Ureter (tissue), 1 donor: ENCODE data around the gene CRIM1. TPM values are rescaled to one million over a fixed set of nuclear protein-coding genes. Genes with fewer than 3 reads are reported as not detected.

ENCODE experiments used
- DNase-seq: peaks from one replicate; pipeline ENCODE4 v3.0.0-alpha.2; 2020; ENCODE audit warnings: low spot score
- total RNA-seq: library from RNA; stranded (reverse); gene quantifications from one replicate; pipeline ENCODE4 v1.2.4, GENCODE V29; 2023
- donor health status: DM: yes; HTN: yes; CAD: no.

The CRIM1 gene
- total RNA-seq, 1 donor from 2014 or later = 95.0 TPM

DNA sequence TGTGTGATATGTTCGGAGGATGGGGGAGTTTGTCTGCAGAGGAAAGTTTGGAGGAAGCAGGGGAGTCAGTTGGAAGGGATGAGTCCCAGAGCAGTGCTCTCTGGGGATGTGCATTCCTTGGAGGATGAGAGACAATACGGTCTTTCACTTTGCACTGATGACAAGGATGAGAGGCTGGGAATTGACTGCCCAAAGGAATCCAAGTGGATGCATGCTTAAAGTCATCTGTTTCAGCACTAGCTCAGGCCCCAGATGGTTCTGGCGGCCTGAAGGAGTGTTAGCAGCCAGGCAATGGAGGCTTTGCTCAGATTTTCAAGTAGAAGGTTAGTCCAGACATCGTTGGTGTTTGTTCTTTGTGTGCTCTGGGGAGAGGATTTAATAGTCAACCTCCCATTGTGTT is 100.2 kb downstream of the CRIM1 start:
- DNase-seq = no peak

DNA sequence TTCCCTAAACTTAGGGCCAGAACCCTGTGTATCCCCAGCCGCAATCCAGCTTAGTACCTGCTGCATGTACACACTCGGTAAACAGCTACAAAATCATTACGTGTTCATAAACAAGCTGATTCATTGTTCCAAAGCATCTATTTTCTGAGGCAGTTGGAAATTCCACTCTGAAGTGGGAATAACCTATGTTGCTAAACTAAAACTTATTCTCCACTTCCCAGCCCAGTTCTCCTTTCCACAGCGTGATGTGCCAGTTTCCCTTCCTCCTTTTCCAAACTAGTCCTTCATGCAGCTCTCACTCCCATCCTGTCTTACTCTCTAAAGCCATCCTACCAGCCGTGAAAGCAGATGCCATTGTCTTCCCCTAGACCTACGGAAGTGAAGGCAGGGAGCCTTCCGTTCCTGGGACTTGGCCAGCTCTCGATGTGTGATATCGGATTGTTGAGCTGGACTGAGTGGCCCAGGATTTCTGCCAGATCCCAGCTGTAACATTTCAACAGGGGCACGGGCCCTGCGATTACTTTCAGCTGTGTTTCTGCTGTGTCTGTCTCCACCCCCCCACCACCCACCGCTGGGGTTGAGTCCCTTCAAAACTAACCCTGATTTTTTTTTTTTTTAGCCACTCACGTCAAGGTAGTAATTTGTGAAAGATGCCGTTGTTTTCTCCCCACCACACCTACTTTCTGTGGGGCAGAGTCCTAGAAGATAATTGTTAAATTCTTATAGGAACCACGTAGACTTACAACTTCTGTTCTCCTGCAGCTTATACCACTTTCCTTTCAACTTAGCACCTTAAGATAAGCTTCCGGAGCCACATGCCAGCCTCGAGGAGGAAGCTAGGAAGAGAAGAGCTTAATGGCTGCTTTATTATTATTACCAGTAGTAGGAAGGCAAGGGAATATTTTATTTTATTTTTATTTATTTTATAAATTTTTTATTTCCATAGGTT is 100.9 kb downstream of the CRIM1 start:
- peak; percentile 61 for DNase-seq

DNA sequence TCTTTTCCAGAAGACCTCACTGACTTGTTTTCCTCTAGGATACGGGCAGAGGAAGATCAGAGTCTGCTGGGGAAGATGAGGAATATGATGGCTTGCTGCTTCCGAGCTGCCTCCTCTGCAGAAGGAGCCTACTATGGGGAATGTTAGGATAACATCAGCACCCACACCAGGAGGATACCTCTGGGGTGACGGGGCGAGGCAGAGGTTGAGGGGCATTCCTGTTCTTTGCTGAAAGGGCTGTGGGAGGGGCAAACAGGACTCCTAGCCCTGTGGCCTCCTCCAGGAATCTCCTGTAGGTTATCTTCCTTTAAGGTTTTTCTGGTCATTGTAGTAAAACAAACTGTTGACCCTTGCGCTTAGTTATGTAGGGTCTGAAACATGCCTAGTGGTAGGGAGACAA is 102.5 kb downstream of the CRIM1 start:
- no peak for DNase-seq

DNA sequence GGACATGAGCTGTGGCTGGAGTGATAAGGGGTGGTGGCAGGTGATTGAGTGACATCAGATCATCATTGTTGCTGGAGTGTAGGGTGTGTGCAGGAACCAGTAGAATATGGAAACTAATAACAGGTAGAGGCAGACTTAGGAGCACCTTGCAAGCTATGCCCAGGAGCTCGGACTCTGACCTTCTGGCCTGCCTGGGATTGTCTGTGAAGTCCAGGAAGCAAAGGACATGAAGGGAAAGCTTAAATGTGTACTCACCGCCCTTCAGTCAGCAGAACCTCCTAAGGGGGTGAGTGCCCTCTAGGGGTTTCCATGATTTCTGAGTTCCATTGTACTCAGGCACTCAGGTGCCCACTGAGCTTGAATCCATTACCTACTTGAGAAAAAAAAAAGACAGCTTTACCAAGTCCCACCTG is 104.2 kb downstream of the CRIM1 start:
- DNase-seq = no peak

DNA sequence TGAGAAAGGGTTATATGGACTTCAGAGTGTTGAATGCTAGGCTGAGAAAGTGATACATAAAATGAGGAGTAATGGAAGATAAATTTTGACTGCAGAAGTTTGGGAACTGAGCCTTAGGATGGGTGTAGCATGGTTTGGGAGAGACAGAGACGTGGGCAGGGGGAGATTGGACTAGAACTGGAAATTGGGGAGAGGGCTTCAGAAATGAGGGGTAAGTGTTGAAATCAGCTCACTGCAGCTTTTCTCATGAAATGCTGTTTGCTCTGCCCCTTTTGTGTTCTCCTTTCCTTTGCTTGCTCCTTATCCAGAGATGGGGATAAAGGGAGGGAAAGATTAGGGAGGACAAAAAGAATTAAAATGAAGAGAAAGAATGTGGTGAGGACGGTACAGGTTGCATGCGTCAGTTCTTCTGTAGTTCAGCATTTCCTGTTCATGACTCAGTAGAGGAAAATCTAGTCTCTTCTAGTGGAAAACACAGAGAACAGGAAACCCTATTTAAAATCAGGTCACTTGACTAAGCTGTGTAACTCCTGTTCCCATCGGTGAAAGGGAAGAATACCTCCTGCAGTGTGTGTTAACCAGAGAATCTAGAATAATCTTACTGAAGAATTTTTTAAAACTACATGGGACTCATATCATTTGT is 105.6 kb downstream of the CRIM1 start:
- DNase-seq = no peak

DNA sequence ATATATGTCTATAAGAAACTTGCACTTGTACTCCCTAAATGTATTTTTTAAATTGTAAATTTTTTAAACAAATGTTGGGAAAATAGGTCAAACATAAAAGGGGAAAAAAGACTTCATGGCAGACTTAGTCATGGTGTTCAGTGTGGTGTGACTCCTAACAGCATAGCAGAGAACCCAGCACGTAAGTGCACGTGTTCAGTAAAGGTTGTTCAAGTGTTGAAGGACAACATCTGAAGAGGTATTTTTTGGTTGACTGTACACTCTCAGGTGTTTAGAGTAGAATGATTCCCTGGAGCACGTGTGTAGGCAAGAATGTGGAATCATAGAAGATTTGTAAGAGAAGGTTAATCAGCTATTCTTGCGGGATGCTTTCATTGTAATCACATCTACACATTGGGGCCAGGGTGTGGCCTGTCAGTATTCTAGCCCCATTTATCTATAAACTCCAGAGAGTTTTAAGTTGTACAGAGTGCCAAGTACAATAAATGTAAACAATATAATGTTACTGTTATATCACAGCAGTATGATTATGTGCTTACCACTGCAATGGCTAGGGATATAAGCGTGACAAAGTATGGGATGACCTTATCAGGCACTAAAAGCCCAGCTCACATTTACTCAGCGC is 106.8 kb downstream of the CRIM1 start:
- no peak for DNase-seq

DNA sequence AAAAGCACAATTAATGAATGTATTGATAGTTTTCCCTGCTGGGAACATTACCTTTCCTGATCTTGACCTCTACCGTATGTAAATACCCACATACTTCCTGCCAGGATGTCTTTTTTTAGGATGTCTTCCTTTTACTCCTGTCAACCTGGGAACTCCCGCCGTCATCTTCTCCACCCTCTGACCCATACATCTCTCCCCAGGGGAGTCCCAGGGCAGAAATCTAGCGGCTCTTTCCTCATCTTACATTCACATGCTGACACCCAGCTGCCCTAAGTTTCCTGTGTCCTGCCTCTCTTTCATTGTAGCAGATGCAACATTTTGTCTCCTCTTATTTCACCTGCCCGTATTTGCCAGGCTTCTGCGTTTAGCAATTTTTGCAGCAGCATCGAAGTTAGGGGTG is 107.8 kb downstream of the CRIM1 start:
- DNase-seq = no peak

DNA sequence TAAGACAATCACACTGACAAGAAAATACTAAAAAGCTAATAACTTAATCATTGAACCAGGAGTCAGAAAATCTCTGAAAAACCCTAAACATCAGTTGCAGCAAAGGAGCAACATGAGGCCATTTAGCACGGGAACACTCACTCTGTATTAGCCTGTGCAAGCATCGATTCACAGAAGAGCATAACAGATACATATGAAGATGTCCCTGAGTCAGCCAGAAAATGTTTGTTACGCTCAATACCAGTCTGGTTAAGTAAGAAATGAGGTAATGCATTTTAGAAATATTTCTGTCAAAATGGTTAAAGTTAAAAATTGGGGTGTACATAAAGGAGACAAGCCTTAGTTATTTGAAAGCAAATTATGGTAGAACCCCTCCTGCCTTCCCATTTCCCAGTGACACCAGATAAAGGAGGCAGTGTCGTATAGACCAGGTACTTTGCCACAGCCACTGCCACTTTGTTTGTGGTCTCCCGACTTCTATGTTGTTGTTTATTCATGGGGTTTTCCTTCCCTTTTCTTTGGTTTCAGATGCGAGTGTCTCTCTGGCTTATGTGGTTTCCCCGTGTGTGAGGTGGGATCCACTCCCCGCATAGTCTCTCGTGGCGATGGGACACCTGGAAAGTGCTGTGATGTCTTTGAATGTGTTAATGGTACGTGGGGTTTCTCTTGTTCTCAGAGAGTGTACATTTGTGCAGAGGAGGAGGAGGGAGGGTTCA is 108.6 kb downstream of the CRIM1 start:
- DNase-seq = no peak

DNA sequence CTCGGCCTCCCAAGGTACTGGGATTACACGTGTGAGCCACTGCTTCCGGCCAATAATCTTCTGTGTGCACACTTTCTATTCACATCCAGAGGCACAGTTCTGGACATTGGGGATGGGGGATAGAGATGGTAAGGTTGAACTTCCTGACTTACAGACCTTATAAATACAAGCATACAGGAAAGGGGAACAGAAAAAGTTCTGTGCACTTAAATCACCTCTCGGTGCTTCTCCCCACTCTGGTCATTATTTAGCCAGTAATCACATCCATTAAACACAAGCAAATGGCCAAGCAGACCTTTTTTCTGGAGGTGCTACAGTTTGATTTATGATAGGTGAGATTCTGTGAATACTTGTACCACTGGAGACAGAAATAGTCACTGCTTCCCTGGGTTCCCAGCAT is 110.6 kb downstream of the CRIM1 start:
- no peak for DNase-seq

DNA sequence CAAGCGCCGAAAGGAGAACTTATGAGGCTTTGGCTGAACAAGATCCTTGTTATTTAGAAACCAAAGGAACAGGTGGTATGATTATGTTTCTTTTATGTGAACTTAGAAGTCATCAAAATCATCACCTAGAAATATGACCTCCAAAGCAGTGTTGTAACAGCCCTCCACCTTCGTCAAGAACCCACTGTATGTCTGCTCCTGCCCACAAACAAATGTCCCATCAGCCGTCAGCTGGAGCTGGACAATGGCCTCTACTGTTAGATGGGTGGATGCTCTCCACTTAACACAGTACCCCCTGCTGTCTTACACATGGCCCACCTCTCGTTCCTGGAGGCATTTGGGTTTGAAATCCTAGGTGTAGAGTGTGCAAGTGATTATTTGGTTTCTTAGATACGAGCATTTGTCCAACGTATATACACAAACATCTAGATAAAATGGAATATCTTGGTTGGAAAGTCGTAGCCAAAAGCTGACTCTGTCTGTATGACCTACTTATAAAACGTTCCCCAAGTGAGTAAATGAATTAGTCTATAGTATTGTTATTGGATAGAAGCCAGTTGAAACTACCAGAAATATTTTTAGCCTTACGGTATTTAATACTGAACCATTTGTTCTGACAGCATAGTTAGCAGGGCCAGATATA is 113.0 kb downstream of the CRIM1 start:
- DNase-seq = no peak

DNA sequence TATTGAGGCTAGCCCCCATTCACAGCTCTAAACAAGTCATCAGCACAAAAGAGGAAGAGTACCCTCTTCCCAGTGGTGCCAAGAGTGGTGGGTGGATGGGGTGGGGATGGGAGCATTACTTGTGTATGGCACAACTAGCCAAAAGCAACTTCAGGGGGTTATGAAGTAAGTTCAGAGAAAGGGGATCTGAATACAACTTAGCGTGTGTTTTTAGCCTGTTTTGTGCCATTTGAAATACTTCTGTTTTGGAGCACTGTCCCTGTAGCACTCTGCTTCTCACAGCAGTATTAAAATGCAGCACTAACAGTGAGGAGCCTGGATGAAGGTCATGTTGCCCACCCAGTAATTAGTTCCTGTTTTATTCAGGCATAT is 113.5 kb downstream of the CRIM1 start:
- no peak for DNase-seq

DNA sequence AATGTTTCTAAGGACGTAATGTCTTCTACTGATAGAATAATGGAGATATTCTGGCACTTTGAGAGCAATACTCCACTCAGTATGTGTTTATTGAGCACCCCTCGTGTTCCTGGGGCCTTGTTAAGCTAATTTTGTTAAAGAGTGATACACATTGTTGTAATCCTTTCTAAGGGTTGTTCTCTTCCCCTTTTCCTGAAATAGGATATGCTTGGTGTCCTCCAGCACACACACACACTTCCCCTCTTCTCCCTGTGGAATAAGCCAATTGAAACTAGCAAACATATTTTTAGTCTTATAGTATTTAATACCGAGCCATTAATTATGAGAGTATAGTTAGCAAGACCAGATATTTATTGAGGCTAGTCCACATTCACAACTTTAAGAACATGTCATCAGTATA is 114.1 kb downstream of the CRIM1 start:
- no peak for DNase-seq

DNA sequence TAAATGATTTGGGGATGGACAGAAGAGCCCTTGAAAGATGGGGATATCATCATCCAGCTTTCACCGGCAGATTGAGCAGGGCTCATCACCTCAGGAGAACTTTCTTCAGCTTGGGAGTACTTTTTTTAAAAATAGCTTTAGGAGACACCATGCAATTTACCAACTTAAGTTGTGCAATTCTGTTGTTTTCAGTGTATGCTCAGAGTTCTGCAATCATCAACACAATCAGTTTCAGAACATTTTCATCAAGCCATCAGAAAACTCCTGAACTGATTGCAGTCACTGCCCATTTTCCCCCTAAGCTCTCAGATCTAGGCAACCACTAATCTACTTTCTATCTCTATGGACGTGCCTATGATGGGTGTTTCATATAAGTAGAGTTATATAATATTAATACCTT is 117.7 kb downstream of the CRIM1 start:
- no peak for DNase-seq

DNA sequence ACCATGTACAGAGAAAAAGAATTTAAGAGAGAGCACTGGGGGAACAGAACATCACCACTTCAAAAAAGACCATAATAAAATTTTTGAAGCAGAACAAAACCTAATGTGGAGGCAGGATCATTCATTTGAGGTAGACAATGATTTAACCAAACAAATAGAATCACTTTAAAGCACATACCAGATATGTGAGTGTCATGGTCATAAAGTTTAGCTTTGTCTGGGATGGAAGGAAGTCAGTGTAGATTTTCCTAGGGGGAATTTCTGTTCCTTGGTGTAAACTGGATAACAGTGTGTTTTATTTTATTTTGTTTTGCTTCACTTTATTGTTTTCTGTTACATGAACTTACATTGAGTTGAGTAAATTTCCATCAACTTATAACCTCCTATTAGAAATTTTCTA is 120.8 kb downstream of the CRIM1 start:
- no peak for DNase-seq

DNA sequence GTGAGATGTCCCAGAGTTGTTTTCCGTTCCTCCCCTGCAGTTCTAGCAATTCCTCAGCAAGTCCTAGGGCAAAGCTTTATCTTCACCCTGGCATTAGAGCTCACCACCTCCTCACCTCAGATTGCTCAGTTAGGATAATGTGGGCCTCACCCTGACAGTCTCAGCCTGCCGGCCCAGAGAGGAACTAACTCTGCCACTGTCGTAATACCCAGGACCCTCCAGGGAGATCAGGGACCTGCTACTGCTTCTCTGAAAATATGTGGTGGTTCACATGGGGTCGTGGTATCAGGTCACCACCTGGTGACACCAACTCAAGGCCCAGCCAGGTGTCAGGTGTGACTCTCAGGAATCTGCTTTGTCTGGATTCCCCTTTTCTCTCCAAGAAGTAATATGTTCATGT is 121.7 kb downstream of the CRIM1 start:
- DNase-seq = no peak

DNA sequence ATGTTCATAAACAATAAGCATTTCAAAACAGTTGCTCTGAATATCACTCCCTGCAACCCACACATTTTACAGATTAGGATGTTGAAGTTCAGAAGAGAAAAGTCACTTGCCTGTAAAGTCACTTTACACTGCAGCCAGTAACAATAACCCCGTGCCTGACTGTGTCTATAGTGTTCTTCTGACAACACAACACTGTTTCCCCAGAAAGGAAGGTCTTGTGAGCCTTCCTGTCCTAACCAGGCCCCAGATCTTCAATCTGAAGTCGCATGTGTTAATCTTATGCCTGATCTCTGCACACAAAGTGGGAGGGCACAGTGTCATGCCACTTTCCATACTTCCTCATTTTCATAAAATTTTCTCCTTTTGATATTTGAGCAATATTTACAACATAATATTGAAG is 122.2 kb downstream of the CRIM1 start:
- no peak for DNase-seq

DNA sequence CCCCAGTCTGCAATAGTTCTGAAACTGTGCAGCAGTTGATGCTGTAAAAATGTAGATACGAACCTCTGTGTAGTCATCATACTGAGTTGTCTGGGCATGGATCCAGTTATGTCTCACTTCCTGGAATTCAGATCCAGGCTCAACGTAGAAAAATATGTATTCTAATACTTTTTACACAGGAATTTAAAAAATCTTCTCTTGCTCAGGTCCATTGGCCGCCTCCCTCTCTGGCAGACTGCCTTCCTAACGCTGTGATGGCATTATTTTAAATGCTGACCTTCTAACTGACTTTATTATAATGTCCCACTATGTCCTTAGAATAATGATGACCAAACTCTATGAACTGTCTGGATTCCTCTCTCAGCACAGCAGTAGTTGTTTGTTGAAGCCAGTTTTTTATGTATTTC is 122.8 kb downstream of the CRIM1 start:
- no peak for DNase-seq

DNA sequence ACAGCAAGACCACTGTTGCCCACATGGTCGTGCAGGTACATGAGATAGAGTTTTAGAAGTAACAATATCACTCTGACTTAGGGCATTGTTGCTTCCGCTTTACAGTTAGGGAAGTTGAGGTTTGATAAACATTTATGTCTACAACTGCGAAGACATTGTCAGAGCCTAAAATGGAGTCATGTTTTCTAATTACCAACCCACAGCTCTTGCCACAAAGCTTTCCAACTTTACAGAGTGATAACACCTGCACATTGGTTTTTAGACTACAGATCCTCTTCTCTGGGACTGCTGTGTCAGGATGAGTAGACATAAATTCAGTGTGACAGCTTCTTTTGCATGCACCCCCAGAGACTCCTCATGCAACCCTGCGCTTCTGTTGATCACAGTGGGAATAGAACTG is 123.4 kb downstream of the CRIM1 start:
- no peak for DNase-seq

DNA sequence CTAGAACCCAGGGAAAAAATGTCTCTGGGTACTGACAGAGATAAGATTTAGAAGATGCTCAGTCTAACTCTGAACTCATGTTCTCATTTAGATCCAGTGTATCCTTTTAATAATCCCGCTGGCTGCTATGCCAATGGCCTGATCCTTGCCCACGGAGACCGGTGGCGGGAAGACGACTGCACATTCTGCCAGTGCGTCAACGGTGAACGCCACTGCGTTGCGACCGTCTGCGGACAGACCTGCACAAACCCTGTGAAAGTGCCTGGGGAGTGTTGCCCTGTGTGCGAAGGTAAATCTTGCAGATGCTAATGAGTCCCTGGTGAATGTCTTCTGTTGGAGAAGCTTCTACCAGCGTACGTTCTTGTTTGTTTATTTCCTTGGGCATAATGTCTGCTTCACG is 123.8 kb downstream of the CRIM1 start:
- DNase-seq = no peak

DNA sequence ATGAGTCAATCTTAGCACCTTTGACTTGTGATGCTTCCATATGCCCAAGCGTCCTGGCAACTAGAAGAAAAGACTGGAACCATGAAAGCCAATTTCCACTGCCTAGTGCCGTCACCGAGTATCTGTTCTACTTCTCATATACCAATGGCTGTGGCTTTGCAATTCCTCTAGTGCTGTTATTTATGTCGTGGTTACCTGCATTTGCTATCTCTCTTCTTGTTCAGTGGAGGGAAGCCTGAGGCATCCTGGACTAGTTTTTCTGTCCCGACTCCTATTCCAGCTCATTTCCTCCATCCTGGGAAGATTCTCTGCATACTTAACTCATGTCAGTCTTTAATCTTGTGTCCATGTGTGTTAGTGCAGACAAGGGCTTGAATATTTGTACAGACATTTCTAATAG is 124.5 kb downstream of the CRIM1 start:
- no peak for DNase-seq

DNA sequence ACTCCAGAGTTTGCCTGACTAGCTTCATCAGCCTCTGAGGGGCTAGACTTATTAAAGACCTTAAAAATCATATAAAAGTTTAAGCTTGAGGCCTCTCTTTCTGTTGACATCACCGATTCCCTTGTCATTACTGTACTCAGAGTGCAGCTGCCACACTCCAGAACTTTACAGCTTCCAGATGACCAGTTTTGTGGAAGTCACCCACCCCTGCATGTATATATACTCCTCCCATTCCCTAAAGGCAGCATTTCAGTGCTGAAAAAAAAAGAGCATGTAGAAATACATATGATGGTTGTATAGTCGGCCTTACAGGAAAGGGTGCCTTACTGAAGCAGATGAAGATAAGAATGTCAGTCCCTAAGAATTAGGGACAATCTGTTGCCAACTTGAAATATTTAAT is 125.1 kb downstream of the CRIM1 start:
- DNase-seq = no peak

DNA sequence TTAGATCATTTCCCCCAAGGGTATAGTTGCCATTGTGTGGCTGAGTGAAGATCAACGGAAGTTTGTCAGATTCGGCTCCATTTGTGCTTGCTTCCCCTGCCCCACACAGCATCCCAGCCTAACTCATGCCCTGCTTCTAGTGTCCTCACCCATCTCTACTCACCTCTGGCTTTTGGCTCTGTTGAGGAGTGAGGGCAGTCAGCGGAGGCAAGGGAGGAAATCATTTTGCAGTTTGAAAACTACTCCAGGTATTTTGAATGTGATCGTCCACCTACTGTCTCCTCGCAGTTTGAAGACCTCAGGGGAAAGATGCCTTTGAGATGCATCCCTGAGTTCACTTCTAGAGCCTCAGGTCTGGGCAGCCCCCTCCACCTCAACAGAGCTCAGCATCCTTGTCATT is 126.1 kb downstream of the CRIM1 start:
- no peak for DNase-seq
